Omental fat pad (tissue), 4 donors: ENCODE data around the gene LRRC1. TPM values are rescaled to one million over a fixed set of nuclear protein-coding genes. Genes with fewer than 3 reads are reported as not detected.

Source experiments
- ATAC-seq: fragments of 150-250 bp; one replicate; pipeline ENCODE4 v1.9.1; 2016; ENCODE audit warnings: mild to moderate bottlenecking, moderate library complexity; ENCODE audit not compliant: low FRiP score
- DNase-seq: peaks from one replicate; pipeline ENCODE4 v3.0.0-alpha.2; 2019; ENCODE audit warnings: low spot score
- CTCF ChIP-seq, 3 donors: fragments of 450-650 bp; IDR thresholded peaks; one replicate each; pipeline ENCODE4 v1.5.1; 2016 to 2017; ENCODE audit warnings: antibody characterized with exemption in 3 of 3, mild to moderate bottlenecking in 3 of 3, moderate library complexity in 2 of 3
- total RNA-seq, 4 donors: library from RNA; depleted of rRNA; stranded (reverse); fragments of >200 nt; gene quantifications; one replicate each; pipeline ENCODE4 v1.1.0, GENCODE V29; 2016

The LRRC1 gene
- total RNA-seq, 4 donors from 2014 or later, result 10.7 to 13.5 (median 13.0) TPM

- ATAC-seq (no peak), DNase-seq (no peak)
- no peak for TF ChIP-seq CTCF (IDR thresholded peaks at IDR 0.05)
Observed at GRCh38 chr6:53918854-53919510, 124.2 kb downstream of the LRRC1 start.

- DNase-seq (no peak), ATAC-seq (no peak)
- TF ChIP-seq CTCF (IDR thresholded peaks at IDR 0.05), result no peak
Observed at GRCh38 chr6:53919881-53920360, 125.1 kb downstream of the LRRC1 start.

GRCh38 chr6:53920881-53921280 lies 126.1 kb downstream of the LRRC1 start:
- ATAC-seq (no peak), DNase-seq (no peak)
- TF ChIP-seq CTCF (IDR thresholded peaks at IDR 0.05), result no peak

- ATAC-seq (no peak), DNase-seq (no peak)
- no peak for TF ChIP-seq CTCF (IDR thresholded peaks at IDR 0.05)
Observed at GRCh38 chr6:53921639-53922038, 126.8 kb downstream of the LRRC1 start.

GRCh38 chr6:53922539-53922981 lies 127.8 kb downstream of the LRRC1 start:
- ATAC-seq (no peak), DNase-seq (no peak)
- no peak for TF ChIP-seq CTCF (IDR thresholded peaks at IDR 0.05)

- ATAC-seq, result no peak
- DNase-seq, result no peak
- no peak for TF ChIP-seq CTCF (IDR thresholded peaks at IDR 0.05)
Observed at GRCh38 chr6:53924277-53924676, 129.5 kb downstream of the LRRC1 start.

GRCh38 chr6:53924821-53925422 lies 130.1 kb downstream of the LRRC1 start:
- no peak for TF ChIP-seq CTCF (IDR thresholded peaks at IDR 0.05)
- ATAC-seq (no peak), DNase-seq (no peak)
